HEK293T (cell line): ENCODE results near the gene CDC42EP3.

Experiments
- CTCF ChIA-PET: fragments of 350-600 bp; formaldehyde crosslinking; extraction: SDS; loops from one replicate; lab custom pipeline; 2021; ENCODE audit warnings: antibody characterized with exemption, inconsistent platforms; lab: Yijun Ruan, JAX
- POLR2A ChIA-PET: fragments of 350-600 bp; formaldehyde crosslinking; extraction: SDS; loops from one replicate; lab custom pipeline; 2020; ENCODE audit warnings: antibody characterized with exemption, inconsistent platforms; lab: Yijun Ruan, JAX
- DNase-seq: peaks from one replicate; pipeline ENCODE4 v3.0.0; 2012; ENCODE audit warnings: mixed read lengths; ENCODE audit errors: extremely low spot score
- ARNT ChIP-seq: fragments of 450-650 bp; IDR thresholded peaks from 2 replicates; pipeline ENCODE4 v1.6.1; 2017; ENCODE audit warnings: mild to moderate bottlenecking
- BHLHE40 ChIP-seq: fragments of 450-650 bp; IDR thresholded peaks from 2 replicates; pipeline ENCODE4 v1.6.1; 2016; ENCODE audit warnings: mild to moderate bottlenecking, moderate library complexity, borderline replicate concordance
- CTBP1 ChIP-seq: fragments of 450-650 bp; IDR thresholded peaks from 2 replicates; pipeline ENCODE4 v1.6.1; 2016; ENCODE audit warnings: borderline replicate concordance
- ELF4 ChIP-seq: fragments of 450-650 bp; IDR thresholded peaks from 2 replicates; pipeline ENCODE4 v1.6.1; 2017; ENCODE audit warnings: antibody characterized with exemption
- FOXA1 ChIP-seq: fragments of 450-650 bp; IDR thresholded peaks from 2 replicates; pipeline ENCODE4 v1.6.1; 2016; ENCODE audit warnings: mild to moderate bottlenecking
- FOXK2 ChIP-seq: fragments of 450-650 bp; IDR thresholded peaks from 2 replicates; pipeline ENCODE4 v1.6.1; 2016; ENCODE audit warnings: mild to moderate bottlenecking
- FOXM1 ChIP-seq: fragments of 450-650 bp; IDR thresholded peaks from 2 replicates; pipeline ENCODE4 v1.6.1; 2017; ENCODE audit warnings: mild to moderate bottlenecking, borderline replicate concordance
- HDGF ChIP-seq: fragments of 450-650 bp; IDR thresholded peaks from 2 replicates; pipeline ENCODE4 v1.6.1; 2017; ENCODE audit warnings: antibody characterized with exemption, borderline replicate concordance
- L3MBTL2 ChIP-seq: fragments of 450-650 bp; conservative IDR thresholded peaks from 2 replicates; pipeline ENCODE4 v1.6.1; 2016; ENCODE audit warnings: mild to moderate bottlenecking
- LEF1 ChIP-seq: fragments of 450-650 bp; IDR thresholded peaks from 2 replicates; pipeline ENCODE4 v1.6.1; 2017; ENCODE audit warnings: mild to moderate bottlenecking, borderline replicate concordance
- NFRKB ChIP-seq: fragments of 450-650 bp; IDR thresholded peaks from 2 replicates; pipeline ENCODE4 v1.6.1; 2016; ENCODE audit warnings: mild to moderate bottlenecking, moderate library complexity
- SP1 ChIP-seq: fragments of 450-650 bp; IDR thresholded peaks from 2 replicates; pipeline ENCODE4 v1.6.1; 2017
- SUZ12 ChIP-seq: fragments of 450-650 bp; IDR thresholded peaks from 2 replicates; pipeline ENCODE4 v1.6.1; 2016; ENCODE audit warnings: mild to moderate bottlenecking
- TARDBP ChIP-seq: fragments of 450-650 bp; IDR thresholded peaks from 2 replicates; pipeline ENCODE4 v1.6.1; 2016
- ZNF384 ChIP-seq: fragments of 450-650 bp; IDR thresholded peaks from 2 replicates; pipeline ENCODE4 v1.6.1; 2016
- TF ChIP-seq, protein P1 (sequence below): fragments of 450-650 bp; IDR thresholded peaks from 2 replicates; pipeline ENCODE4 v1.6.1; 2016

The CDC42EP3 gene

DNA sequence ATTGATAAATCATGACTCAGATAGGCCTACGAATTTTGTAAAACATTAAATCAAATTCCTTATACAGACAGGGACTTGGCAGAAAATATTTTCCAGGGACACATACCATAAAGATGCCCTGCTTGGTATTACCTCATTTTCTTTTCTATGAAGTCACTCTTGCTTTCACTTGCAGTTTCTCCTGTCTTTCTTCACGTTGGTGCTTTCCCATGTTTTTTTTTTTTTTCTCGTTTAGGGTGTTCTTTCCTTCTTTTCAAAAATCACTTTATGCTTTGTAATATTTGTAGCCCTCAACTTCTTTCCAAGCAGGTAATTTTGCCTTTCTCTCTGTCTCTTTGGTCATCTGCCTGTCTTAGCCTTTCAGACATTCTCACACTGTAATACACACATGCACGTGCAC, 40.7 kb downstream of the CDC42EP3 start:
- no peak for DNase-seq
- TF ChIP-seq L3MBTL2 (no peak), ELF4 (no peak), HDGF (no peak), ARNT (no peak), FOXK2 (no peak), BHLHE40 (no peak), ZNF384 (no peak), CTBP1 (no peak), FOXM1 (no peak), TARDBP (no peak), LEF1 (no peak), SUZ12 (no peak), FOXA1 (no peak), SP1 (no peak), NFRKB (no peak)
- TF ChIP-seq, protein P1, sequence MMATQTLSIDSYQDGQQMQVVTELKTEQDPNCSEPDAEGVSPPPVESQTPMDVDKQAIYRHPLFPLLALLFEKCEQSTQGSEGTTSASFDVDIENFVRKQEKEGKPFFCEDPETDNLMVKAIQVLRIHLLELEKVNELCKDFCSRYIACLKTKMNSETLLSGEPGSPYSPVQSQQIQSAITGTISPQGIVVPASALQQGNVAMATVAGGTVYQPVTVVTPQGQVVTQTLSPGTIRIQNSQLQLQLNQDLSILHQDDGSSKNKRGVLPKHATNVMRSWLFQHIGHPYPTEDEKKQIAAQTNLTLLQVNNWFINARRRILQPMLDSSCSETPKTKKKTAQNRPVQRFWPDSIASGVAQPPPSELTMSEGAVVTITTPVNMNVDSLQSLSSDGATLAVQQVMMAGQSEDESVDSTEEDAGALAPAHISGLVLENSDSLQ = no peak
- ChIA-PET POLR2A (no interaction called here), CTCF (no interaction called here)

DNA sequence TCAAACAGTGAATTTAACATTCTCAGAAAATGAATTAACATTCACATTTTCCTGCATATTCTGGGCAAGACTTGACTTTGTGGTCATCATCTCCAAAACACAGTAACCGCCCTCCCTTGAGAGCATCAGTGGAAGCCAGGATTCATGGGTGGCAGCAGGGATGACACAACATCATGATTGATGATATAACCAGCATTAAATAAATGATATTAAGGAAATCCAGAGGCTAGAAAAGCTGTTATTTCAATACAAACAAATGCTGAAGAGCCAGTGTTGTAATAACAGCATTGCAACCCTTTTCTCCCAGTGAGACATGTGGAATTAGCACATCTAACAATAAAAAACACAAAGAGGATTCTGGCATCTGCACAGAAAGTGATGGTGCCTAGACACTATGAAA, 41.1 kb downstream of the CDC42EP3 start:
- TF ChIP-seq, protein P1 = no peak
- TF ChIP-seq TARDBP (no peak), LEF1 (no peak), SUZ12 (no peak), SP1 (no peak), ARNT (no peak), BHLHE40 (no peak), HDGF (no peak), FOXM1 (no peak), NFRKB (no peak), CTBP1 (no peak), ELF4 (no peak), FOXA1 (no peak), L3MBTL2 (no peak), ZNF384 (no peak), FOXK2 (no peak)
- POLR2A ChIA-PET = no interaction called here
- CTCF ChIA-PET = no interaction called here
- DNase-seq = no peak

DNA sequence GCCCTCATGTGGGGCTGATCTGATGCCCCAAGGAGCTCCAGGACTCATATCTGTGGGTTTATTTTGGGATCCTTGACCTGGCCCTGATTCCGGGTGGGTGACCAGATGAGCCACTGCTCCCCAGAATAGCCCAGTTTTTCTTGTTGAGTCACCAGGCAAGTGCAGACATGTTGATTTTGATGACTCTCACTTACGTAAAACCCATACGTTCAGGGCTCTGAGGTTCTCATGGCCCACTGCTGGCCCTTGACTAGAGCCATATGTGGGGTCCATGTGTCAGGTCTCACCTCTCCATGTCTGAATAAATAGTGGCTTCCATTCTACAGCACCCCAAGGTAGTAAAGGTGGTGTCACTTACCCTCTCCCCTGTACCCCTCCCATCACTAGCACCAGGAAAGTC, 41.9 kb downstream of the CDC42EP3 start:
- ChIA-PET POLR2A (no interaction called here), CTCF (no interaction called here)
- no peak for DNase-seq
- TF ChIP-seq, protein P1 = no peak
- no peak for TF ChIP-seq ARNT

DNA sequence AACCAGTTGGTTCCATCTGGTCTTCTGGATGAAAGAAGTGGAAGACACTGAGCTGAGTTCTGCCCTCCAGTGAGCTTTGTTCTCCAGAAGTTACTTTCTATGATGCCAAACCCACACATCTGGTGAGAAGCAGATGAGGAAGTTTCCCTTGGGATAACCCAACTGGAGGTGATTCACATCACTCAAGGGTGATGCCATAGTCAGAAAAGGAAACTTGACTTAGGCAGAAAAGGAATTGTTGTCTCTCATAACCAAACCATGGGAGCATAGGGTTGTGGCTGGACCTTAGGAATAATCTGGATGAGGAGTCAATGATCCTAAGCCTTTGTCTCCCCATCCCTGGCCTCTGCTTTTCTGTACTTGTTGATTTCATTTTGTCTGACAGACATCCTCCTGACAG, 43.7 kb downstream of the CDC42EP3 start:
- CTCF ChIA-PET = no interaction called here
- no peak for TF ChIP-seq FOXM1
- no peak for TF ChIP-seq BHLHE40
- no peak for TF ChIP-seq L3MBTL2
- TF ChIP-seq, protein P1 = no peak
- TF ChIP-seq FOXA1 = no peak
- no peak for TF ChIP-seq ELF4
- TF ChIP-seq CTBP1 = no peak
- TF ChIP-seq NFRKB = no peak
- TF ChIP-seq HDGF = no peak
- TF ChIP-seq ARNT = no peak
- TF ChIP-seq SP1 = no peak
- no peak for TF ChIP-seq SUZ12
- no peak for TF ChIP-seq TARDBP
- no peak for DNase-seq
- POLR2A ChIA-PET = no interaction called here

DNA sequence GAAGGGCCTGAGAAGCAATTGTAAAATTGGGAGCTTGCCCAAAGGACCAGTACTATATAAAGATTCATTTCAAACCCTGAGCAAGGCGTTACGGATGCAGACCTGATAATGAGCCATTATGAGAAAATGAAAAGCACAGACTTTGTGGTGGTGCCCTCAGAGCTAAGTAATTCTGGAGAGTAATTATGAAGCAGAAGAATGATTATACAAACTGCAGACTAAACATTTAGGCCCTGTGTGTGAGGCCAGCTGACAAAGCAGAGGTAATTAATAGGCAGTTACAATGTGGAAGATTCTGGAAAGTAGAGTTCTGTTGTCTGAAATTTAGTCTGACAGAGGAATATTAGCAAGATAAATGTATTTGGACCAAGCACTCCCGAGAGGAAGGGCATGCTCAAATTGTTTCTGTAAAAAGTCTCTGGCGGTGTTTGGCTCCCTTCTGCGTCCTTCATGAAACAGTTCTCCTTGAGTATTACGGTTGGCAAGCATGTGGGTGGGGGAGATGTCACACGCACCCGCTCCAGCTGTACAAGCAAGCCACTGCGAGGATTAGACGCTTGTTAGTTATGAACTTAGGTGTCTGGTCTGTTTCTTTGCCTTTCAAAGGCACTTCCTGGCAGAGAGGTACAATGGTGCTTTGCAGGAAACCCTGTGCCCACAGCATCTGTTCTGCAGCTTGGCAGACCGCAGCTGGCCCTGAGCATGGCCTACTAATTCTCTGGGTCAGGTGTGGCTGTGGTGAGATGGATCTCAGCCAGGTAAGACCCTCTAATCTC, 45.5 kb downstream of the CDC42EP3 start:
- POLR2A ChIA-PET = no interaction called here
- TF ChIP-seq BHLHE40 (no peak), L3MBTL2 (no peak), ELF4 (no peak), ARNT (no peak), SUZ12 (no peak), LEF1 (no peak), HDGF (no peak)
- CTCF ChIA-PET = no interaction called here
- DNase-seq = no peak

DNA sequence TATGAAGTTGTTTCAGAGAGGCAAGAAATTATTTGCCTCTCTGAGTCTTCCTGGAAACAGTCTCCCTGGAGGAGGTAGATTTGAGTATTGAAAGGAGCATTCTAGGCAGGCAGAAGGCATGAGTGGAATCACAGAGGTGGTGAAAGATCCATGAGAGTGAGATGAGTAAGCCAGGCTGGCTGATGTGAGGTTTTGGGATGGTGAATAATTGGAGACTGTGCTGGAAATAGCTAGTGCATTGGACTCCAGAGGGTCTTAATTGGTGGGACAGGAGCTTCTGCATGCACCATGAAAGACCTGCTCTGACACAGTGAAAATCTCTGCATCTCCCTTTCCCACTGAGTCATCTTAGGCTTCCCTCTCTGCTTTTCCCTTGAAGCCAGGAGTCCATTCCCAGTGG, 46.3 kb downstream of the CDC42EP3 start:
- POLR2A ChIA-PET = no interaction called here
- CTCF ChIA-PET = no interaction called here
- no peak for DNase-seq
- TF ChIP-seq, protein P1 = no peak
- TF ChIP-seq ZNF384 = no peak
- TF ChIP-seq CTBP1 = no peak
- no peak for TF ChIP-seq SUZ12
- no peak for TF ChIP-seq FOXK2
- TF ChIP-seq L3MBTL2 = no peak
- TF ChIP-seq ELF4 = no peak
- no peak for TF ChIP-seq SP1
- no peak for TF ChIP-seq ARNT
- no peak for TF ChIP-seq FOXM1
- TF ChIP-seq TARDBP = no peak
- no peak for TF ChIP-seq BHLHE40
- no peak for TF ChIP-seq LEF1
- no peak for TF ChIP-seq NFRKB
- TF ChIP-seq FOXA1 = no peak
- no peak for TF ChIP-seq HDGF
